Measurements from ENCODE around the gene ZNF628.

DNA sequence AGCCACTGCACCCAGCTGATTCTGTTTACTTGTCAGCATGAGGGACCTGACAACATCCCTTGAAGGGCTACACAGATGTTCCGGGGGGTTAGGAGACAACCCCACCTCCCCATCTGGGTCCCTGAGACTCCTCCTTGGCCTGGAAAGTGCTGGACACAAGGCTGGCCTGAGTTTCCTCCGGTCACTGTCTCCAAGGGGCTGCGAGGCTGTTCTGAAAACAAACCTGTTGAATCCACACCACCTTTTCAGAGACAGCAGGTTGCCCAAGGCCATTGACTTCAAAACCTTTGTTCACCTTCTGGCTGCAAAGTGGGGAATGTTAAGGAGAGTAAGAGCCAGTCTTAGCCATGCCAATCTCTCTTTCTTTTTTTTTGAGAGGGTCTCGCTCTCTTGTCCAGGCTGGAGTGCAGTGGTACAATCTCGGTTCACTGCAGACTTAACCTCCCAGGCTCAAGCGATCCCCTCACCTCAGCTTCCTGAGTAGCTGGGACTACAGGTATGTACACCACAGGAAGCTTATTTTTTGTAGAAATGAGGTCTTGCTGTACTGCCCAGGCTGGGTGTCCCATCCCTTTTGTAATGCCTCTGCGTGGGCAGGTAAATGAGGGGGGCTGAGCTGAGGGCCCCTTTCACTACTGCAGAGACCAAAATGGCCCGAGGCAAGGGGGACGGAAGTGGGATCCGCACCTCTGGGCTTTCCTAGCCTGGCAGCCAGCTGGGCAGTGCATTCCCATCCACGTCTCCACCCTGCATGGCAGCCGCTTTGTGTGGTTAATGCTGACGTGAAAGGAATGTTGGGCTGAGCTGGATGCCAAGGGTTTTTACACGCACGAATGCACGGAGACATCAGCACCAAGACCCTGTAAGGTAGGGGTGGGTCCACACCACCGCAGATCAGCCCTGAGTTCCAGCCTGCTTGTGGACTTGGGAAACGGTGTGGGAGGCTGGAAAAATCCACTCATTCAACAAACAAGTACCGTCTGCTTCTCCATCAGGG, 1.9 kb upstream of the ZNF628 start:
- TF ChIP-seq, protein P1, sequence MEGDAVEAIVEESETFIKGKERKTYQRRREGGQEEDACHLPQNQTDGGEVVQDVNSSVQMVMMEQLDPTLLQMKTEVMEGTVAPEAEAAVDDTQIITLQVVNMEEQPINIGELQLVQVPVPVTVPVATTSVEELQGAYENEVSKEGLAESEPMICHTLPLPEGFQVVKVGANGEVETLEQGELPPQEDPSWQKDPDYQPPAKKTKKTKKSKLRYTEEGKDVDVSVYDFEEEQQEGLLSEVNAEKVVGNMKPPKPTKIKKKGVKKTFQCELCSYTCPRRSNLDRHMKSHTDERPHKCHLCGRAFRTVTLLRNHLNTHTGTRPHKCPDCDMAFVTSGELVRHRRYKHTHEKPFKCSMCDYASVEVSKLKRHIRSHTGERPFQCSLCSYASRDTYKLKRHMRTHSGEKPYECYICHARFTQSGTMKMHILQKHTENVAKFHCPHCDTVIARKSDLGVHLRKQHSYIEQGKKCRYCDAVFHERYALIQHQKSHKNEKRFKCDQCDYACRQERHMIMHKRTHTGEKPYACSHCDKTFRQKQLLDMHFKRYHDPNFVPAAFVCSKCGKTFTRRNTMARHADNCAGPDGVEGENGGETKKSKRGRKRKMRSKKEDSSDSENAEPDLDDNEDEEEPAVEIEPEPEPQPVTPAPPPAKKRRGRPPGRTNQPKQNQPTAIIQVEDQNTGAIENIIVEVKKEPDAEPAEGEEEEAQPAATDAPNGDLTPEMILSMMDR (IDR thresholded peaks at IDR 0.05), result no peak
- TF ChIP-seq POLR2A (IDR thresholded peaks at IDR 0.05), result no peak
- TF ChIP-seq POLR2AphosphoS5 (IDR thresholded peaks at IDR 0.05), result no peak
- no peak for TF ChIP-seq EP300 (IDR thresholded peaks at IDR 0.05)
